ENCODE data around the gene KSR1.
"Not testable (repeated sequence)": the region's sequence is repeated elsewhere in the genome, so short reads cannot be mapped to it uniquely, and the experiment has no call there.

The KSR1 gene

GRCh38 chr17:27455914-27456680, at the start of gene KSR1:
KSR1 (plus strand) TSS chr17:27456448; CDS start chr17:27456644, 196 bp downstream.
- Mint-ChIP-seq H3K27me3 (ENCODE audit: low read depth) (peaks cover 12% of the 10 kb centered on the region), H3K27ac (peak within 1 kb of the TSS; percentile 84), H3K9me3 (no peaks in the 10 kb centered on the region), H3K36me3 (ENCODE audit: low read depth) (peaks cover 12% of the 10 kb centered on the region), H3K4me1 (ENCODE audit: low read depth) (peaks cover 37% of the 10 kb centered on the region), H3K4me3 (peak within 1 kb of the TSS; percentile 92)

GRCh38 chr17:27407916-27408864, 48.1 kb upstream of the KSR1 start:
- no peaks in the 10 kb centered on the region for H3K36me3 Mint-ChIP-seq (ENCODE audit: low read depth)
- H3K4me1 Mint-ChIP-seq (ENCODE audit: low read depth): no peaks in the 10 kb centered on the region
- H3K4me3 Mint-ChIP-seq: no peak overlapping the region
- H3K27ac Mint-ChIP-seq: no peak overlapping the region
- peaks cover 11% of the 10 kb centered on the region for H3K27me3 Mint-ChIP-seq (ENCODE audit: low read depth)
- no peaks in the 10 kb centered on the region for H3K9me3 Mint-ChIP-seq

- Mint-ChIP-seq H3K4me3 (no peak overlapping the region), H3K27ac (no peak overlapping the region), H3K4me1 (ENCODE audit: low read depth) (no peaks in the 10 kb centered on the region), H3K9me3 (no peaks in the 10 kb centered on the region), H3K36me3 (ENCODE audit: low read depth) (no peaks in the 10 kb centered on the region), H3K27me3 (ENCODE audit: low read depth) (peaks cover 11% of the 10 kb centered on the region)
These were observed 47.4 kb upstream of the KSR1 start for GRCh38 chr17:27408891-27409290.

- not testable (repeated sequence) for H3K27ac Mint-ChIP-seq; H3K36me3 Mint-ChIP-seq (ENCODE audit: low read depth); H3K4me1 Mint-ChIP-seq (ENCODE audit: low read depth); H3K9me3 Mint-ChIP-seq; H3K4me3 Mint-ChIP-seq
- peaks cover 11% of the 10 kb centered on the region for H3K27me3 Mint-ChIP-seq (ENCODE audit: low read depth)
These were observed 44.1 kb upstream of the KSR1 start for GRCh38 chr17:27412158-27412557.

- peaks cover 11% of the 10 kb centered on the region for H3K27me3 Mint-ChIP-seq (ENCODE audit: low read depth)
- H3K36me3 Mint-ChIP-seq (ENCODE audit: low read depth): no peaks in the 10 kb centered on the region
- no peak overlapping the region for H3K4me3 Mint-ChIP-seq
- no peak overlapping the region for H3K27ac Mint-ChIP-seq
- H3K4me1 Mint-ChIP-seq (ENCODE audit: low read depth): no peaks in the 10 kb centered on the region
- H3K9me3 Mint-ChIP-seq: no peaks in the 10 kb centered on the region
These were observed 42.9 kb upstream of the KSR1 start for GRCh38 chr17:27413315-27413714.

GRCh38 chr17:27413792-27414191, 42.5 kb upstream of the KSR1 start:
- H3K27me3 Mint-ChIP-seq (ENCODE audit: low read depth): peaks cover 11% of the 10 kb centered on the region
- H3K36me3 Mint-ChIP-seq (ENCODE audit: low read depth): no peaks in the 10 kb centered on the region
- no peak overlapping the region for H3K27ac Mint-ChIP-seq
- H3K4me1 Mint-ChIP-seq (ENCODE audit: low read depth): no peaks in the 10 kb centered on the region
- no peak overlapping the region for H3K4me3 Mint-ChIP-seq
- no peaks in the 10 kb centered on the region for H3K9me3 Mint-ChIP-seq

- Mint-ChIP-seq H3K4me1 (ENCODE audit: low read depth) (no peaks in the 10 kb centered on the region), H3K9me3 (no peaks in the 10 kb centered on the region), H3K4me3 (no peak overlapping the region)
These were observed 42.0 kb upstream of the KSR1 start for GRCh38 chr17:27414271-27414670.

GRCh38 chr17:27414694-27415093, 41.6 kb upstream of the KSR1 start:
- Mint-ChIP-seq H3K9me3 (no peaks in the 10 kb centered on the region), H3K4me1 (ENCODE audit: low read depth) (no peaks in the 10 kb centered on the region), H3K36me3 (ENCODE audit: low read depth) (no peaks in the 10 kb centered on the region), H3K27me3 (ENCODE audit: low read depth) (peaks cover 6% of the 10 kb centered on the region), H3K27ac (no peak overlapping the region), H3K4me3 (no peak overlapping the region)

More at GRCh38 chr17:27414271-27414670, 42.0 kb upstream of the KSR1 start:
- Mint-ChIP-seq H3K36me3 (ENCODE audit: low read depth) (no peaks in the 10 kb centered on the region), H3K27ac (no peak overlapping the region), H3K27me3 (ENCODE audit: low read depth) (peaks cover 10% of the 10 kb centered on the region)

- Mint-ChIP-seq H3K27ac (no peak overlapping the region), H3K27me3 (ENCODE audit: low read depth) (peaks cover 4% of the 10 kb centered on the region), H3K36me3 (ENCODE audit: low read depth) (no peaks in the 10 kb centered on the region), H3K4me3 (no peak overlapping the region), H3K9me3 (no peaks in the 10 kb centered on the region), H3K4me1 (ENCODE audit: low read depth) (no peaks in the 10 kb centered on the region)
These were observed 41.0 kb upstream of the KSR1 start for GRCh38 chr17:27415120-27415795.

- H3K36me3 Mint-ChIP-seq (ENCODE audit: low read depth): no peaks in the 10 kb centered on the region
- H3K4me3 Mint-ChIP-seq: no peak overlapping the region
- no peaks in the 10 kb centered on the region for H3K4me1 Mint-ChIP-seq (ENCODE audit: low read depth)
- no peaks in the 10 kb centered on the region for H3K27me3 Mint-ChIP-seq (ENCODE audit: low read depth)
- H3K27ac Mint-ChIP-seq: no peak overlapping the region
- no peaks in the 10 kb centered on the region for H3K9me3 Mint-ChIP-seq
These were observed 38.5 kb upstream of the KSR1 start for GRCh38 chr17:27417596-27418365.

GRCh38 chr17:27418366-27418615, 38.0 kb upstream of the KSR1 start:
- no peak overlapping the region for H3K27ac Mint-ChIP-seq
- no peaks in the 10 kb centered on the region for H3K9me3 Mint-ChIP-seq
- no peaks in the 10 kb centered on the region for H3K4me1 Mint-ChIP-seq (ENCODE audit: low read depth)
- H3K4me3 Mint-ChIP-seq: no peak overlapping the region
- no peaks in the 10 kb centered on the region for H3K36me3 Mint-ChIP-seq (ENCODE audit: low read depth)
- no peaks in the 10 kb centered on the region for H3K27me3 Mint-ChIP-seq (ENCODE audit: low read depth)

- Mint-ChIP-seq H3K9me3 (no peaks in the 10 kb centered on the region), H3K27ac (no peak overlapping the region), H3K4me1 (ENCODE audit: low read depth) (no peaks in the 10 kb centered on the region), H3K36me3 (ENCODE audit: low read depth) (no peaks in the 10 kb centered on the region), H3K4me3 (no peak overlapping the region), H3K27me3 (ENCODE audit: low read depth) (no peaks in the 10 kb centered on the region)
These were observed 37.1 kb upstream of the KSR1 start for GRCh38 chr17:27419156-27419555.

- Mint-ChIP-seq H3K36me3 (ENCODE audit: low read depth) (no peaks in the 10 kb centered on the region), H3K9me3 (no peaks in the 10 kb centered on the region), H3K27me3 (ENCODE audit: low read depth) (no peaks in the 10 kb centered on the region), H3K27ac (no peak overlapping the region), H3K4me1 (ENCODE audit: low read depth) (no peaks in the 10 kb centered on the region), H3K4me3 (no peak overlapping the region)
These were observed 35.9 kb upstream of the KSR1 start for GRCh38 chr17:27420211-27420950.

- no peak overlapping the region for H3K4me3 Mint-ChIP-seq
- H3K27me3 Mint-ChIP-seq (ENCODE audit: low read depth): no peaks in the 10 kb centered on the region
- no peaks in the 10 kb centered on the region for H3K4me1 Mint-ChIP-seq (ENCODE audit: low read depth)
- no peak overlapping the region for H3K27ac Mint-ChIP-seq
- no peaks in the 10 kb centered on the region for H3K9me3 Mint-ChIP-seq
- no peaks in the 10 kb centered on the region for H3K36me3 Mint-ChIP-seq (ENCODE audit: low read depth)
These were observed 35.1 kb upstream of the KSR1 start for GRCh38 chr17:27421111-27421510.

Data from T-helper 1 cell treated with Interleukin-12 subunit alpha and Interleukin-12 subunit beta and Interleukin-4 antibody, amounts not matched to agents 30 μg/mL and 1 μg/mL, for 36 hours (primary cell).